Tibial nerve (tissue), 4 donors: ENCODE measurements around the gene FTMT.

Experiments used
- EP300 ChIP-seq, 2 donors: sonication (generic); formaldehyde crosslinking; IDR thresholded peaks; one replicate each; pipeline ENCODE4 v1.6.1; 2017; ENCODE audit warnings: antibody characterized with exemption in 2 of 2, mild to moderate bottlenecking in 1 of 2
- POLR2A ChIP-seq, 2 donors: fragments of 450-650 bp; IDR thresholded peaks; one replicate each; pipeline ENCODE4 v1.6.1; 2017; ENCODE audit warnings: antibody characterized with exemption in 2 of 2, mild to moderate bottlenecking in 2 of 2, moderate library complexity in 2 of 2
- TF ChIP-seq, protein P1 (sequence below), 5 experiments: fragments of 200-600 bp in 3 of 5; fragments of 450-650 bp in 2 of 5; sonication (generic) in 3 of 5; IDR thresholded peaks; one replicate each; pipeline ENCODE4 v1.5.1; 2016 to 2019; ENCODE audit warnings: antibody characterized with exemption in 5 of 5, mild to moderate bottlenecking in 3 of 5, moderate library complexity in 2 of 5

DNA sequence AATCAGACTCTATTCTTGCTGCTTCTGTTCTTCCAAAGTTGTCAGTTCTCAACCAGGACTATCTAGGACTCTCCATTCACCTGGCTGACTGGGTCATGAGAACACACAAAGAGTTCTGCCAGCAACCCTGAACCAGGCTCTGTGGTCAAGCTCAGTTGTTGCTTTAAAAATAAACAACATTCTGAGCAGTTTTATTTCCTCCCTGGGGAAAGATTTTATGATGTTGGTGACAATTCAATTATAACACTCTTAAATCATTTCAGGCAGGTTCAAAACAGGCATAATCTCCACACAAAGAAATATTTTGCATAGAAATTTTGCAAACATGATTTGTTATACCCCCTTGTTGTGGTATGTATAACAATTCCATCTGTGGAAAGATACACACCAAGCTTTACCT, 36.0 kb downstream of the FTMT start:
- no peak for TF ChIP-seq POLR2A (IDR thresholded peaks at IDR 0.05)
- TF ChIP-seq, protein P1, sequence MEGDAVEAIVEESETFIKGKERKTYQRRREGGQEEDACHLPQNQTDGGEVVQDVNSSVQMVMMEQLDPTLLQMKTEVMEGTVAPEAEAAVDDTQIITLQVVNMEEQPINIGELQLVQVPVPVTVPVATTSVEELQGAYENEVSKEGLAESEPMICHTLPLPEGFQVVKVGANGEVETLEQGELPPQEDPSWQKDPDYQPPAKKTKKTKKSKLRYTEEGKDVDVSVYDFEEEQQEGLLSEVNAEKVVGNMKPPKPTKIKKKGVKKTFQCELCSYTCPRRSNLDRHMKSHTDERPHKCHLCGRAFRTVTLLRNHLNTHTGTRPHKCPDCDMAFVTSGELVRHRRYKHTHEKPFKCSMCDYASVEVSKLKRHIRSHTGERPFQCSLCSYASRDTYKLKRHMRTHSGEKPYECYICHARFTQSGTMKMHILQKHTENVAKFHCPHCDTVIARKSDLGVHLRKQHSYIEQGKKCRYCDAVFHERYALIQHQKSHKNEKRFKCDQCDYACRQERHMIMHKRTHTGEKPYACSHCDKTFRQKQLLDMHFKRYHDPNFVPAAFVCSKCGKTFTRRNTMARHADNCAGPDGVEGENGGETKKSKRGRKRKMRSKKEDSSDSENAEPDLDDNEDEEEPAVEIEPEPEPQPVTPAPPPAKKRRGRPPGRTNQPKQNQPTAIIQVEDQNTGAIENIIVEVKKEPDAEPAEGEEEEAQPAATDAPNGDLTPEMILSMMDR (IDR thresholded peaks at IDR 0.05), result no peak
- TF ChIP-seq EP300 (IDR thresholded peaks at IDR 0.05), result no peak
